Activated CD4-positive, alpha-beta T cell treated with anti-CD3 and anti-CD28 coated beads, Interleukin-2, amount 50 U/mL, for 16 hours (primary cell): ENCODE data around the gene MAT1A.

Source experiments
- DNase-seq: peaks from one replicate; pipeline ENCODE4 v3.0.0-alpha.2; 2020

Gene MAT1A

DNA sequence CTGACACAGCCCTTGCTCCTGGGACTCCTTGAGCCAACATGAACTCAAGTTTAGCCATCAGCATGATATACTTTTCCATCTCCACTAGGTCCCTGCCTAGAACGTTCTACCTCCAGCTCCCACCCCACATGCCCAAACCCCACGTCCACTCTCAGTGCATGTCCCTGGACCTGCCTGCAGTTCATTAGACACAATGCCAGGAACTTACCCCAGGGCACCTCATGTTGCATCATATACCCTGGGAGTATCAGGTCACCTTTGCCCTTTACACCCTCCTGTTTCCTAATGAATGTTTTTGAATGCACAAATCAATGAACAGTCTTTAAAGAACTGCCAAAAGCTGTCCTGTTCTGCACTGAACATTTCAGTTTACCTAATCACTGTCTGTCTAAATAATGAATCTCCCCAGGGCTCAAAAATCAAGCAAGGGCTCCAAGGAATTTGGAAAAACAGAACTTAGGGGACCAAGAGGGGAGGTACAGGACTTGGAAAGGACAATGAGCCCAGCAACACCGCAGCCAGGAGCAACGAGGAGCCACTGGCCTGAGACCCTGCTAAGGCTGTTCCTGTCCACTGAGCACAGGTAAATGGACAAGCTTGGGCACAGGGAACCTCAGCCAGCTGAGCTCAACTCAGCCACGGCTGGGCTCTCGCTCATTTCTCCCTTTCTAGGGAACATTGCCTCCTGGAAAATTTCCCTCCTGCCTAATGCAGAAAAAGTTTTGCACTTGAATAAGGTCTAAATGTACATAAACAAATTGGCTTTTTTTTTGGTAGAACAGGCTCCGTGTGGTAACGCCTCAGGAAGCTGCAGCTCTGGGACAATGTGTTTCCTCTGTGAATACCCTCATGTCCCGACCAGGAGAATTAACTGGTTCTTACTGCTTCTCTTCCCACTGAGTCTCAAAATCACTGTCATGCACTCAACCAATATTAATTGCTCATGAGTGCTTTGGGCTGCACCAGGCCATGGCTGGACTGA is 7.4 kb downstream of the MAT1A start:
- DNase-seq: no peak

- DNase-seq: no peak
These were observed 8.2 kb downstream of the MAT1A start for GRCh38 chr10:80281292-80281691.

GRCh38 chr10:80280071-80280800 is 9.2 kb downstream of the MAT1A start:
- no peak for DNase-seq

DNA sequence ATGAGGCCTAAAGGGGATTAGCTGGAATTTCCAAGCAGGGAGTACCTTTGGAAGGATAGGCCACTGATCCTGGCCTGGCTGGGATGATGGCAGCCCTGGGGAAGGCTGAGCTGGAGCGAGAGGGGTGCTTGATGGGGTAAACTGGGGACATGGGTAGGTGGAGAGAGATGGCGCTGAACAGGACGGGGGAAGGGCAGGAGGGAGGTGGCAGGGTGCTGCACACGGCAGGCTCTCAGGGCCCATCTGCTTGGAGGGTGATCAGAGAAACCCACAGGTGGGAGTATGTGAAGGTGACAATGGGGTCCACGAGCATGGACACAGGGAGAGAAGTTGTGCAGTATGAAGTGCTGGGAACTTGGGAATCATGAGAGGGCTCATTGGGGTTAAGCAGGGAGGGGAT is 10.3 kb downstream of the MAT1A start:
- DNase-seq: no peak

DNA sequence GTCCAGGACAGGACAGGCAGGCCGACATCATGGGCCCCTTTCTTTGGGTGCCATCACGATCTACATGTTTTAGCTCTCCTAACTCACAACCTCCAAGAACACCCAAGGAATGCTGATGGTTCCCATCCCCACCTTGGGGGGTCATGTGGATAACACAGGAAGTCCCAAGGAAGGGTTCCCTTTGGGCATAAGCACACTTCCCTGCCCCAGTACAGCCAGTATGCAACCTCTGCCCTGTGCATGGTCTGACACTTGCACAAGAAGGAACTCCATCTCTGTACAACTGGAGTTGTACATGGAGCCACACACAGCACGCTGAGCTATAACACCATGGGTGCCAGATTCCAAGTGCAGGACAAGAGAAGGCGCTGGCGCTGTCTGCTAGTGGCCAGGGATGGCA is 11.0 kb downstream of the MAT1A start:
- no peak for DNase-seq

- no peak for DNase-seq
These were observed 11.7 kb downstream of the MAT1A start for GRCh38 chr10:80277567-80278250.

GRCh38 chr10:80277016-80277415 is 12.4 kb downstream of the MAT1A start:
- no peak for DNase-seq

GRCh38 chr10:80276335-80276734 is 13.1 kb downstream of the MAT1A start:
- no peak for DNase-seq

- no peak for DNase-seq
These were observed 13.7 kb downstream of the MAT1A start for GRCh38 chr10:80275756-80276155.

GRCh38 chr10:80275135-80275498 is 14.3 kb downstream of the MAT1A start:
- DNase-seq: no peak

- no peak for DNase-seq
These were observed 14.9 kb downstream of the MAT1A start for GRCh38 chr10:80274396-80275134.

DNA sequence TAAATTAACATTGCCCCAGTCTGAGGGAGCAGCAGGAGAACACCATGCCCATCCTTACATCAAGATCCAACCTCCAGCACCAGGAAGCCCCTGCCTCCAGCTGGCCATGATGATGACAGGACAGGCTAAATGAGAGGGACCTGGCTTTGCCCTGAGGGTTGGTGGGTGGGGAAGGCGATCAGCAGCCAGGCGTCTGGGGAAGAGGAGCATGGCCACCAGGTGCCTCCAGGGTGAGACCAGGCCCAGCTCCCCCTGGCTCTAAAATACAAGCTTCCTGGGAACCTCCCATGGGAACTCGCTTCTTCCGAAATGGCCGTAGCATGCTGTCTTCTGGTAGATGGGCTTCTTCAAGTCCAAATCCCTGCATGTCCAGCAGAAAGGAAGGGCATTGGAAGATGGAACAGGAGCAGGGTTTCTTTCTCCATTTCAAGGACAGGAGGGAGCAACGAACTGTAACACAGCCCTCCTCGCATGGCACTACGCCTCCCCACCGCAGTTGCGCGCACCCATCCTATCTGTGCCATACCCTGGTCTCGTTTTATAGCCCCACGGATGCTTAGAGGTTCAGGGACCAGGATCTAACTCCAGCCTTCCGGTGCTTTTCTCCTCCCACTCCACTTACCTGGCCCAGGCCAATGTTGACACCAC is 15.8 kb downstream of the MAT1A start:
- no peak for DNase-seq

DNA sequence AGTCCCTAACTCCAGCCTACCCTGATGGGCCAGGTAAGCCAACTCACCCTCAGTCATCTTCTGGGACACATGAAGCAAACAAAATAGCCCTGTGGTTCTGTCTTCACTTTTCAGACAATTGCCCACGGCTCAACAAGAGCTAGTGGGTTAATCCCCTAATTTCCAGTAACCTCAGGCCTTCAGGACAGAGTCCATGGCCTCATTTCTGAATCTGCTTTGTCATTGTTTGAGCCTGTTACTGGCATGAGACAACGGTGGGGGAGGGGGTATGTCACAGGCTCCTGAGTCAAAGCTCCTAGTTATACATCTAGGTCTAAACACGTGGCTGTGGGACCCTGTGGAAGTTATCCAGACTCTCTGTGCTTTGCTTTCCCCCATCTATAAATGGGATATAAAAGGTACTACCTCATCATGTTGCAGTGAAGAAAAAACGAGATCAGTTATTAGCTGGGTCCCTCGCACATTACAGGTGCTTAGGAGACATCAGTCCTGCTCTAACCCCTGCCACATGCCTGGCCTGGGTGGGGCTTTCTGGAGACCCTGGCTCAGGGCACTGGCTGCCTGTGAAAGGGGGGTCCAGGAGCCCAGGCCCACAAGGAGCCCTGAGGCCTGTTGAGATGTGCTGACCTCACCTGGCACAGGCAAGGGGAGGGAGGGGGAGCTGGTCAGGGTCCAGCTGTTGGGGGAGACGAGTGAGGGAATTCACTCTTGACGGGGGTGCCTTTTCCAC is 16.5 kb downstream of the MAT1A start:
- no peak for DNase-seq

DNA sequence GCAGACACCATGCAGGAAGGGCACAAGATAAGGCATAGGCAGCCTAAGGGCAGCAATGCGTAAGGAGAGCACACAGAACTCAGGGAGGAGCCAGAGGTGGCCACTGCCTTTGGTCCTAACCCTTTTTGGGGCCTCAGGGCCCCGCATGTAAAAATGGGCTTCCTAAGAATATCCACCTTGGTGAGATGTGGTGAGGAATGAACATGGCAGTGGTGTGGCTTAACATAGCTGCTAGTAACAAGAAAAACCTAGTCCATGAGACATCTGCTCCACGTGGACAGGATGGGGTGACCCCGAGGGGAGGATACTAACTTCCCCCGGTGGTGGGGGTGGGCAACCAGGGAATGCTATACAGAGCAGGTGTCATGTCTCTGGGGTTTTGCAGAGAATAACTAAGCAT is 18.0 kb downstream of the MAT1A start:
- DNase-seq: no peak

- DNase-seq: no peak
These were observed 18.6 kb downstream of the MAT1A start for GRCh38 chr10:80270887-80271286.

DNA sequence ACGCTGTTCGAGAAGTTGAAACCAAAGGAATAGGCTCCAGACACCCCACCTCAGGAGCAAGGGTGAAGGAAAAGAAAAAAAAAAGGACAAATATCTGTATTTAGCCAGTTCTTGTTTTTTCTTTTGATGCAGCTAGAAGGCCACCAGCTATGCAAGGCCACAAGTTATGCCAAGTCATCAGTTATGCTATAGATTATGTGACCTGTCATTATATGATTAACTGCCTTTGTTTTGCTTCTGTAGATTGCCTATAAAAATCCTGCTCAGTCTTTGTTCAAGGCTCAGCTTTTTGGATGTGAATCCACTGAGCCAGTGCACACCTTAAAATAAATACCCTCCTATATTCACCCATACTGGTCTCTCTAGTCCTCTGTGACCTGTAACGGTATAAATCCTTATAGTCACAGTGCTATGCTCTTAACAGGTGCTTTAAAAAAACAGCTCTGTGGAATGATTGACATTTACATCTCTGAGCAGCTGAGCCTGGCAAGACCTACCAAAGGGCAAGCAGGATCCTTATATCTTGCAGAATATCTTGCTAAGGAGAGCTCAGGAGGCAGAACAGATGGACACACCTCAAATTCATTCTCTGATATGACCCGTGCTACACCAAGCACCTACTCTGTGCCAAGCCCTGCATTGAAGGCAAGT is 20.4 kb downstream of the MAT1A start:
- DNase-seq: no peak

DNA sequence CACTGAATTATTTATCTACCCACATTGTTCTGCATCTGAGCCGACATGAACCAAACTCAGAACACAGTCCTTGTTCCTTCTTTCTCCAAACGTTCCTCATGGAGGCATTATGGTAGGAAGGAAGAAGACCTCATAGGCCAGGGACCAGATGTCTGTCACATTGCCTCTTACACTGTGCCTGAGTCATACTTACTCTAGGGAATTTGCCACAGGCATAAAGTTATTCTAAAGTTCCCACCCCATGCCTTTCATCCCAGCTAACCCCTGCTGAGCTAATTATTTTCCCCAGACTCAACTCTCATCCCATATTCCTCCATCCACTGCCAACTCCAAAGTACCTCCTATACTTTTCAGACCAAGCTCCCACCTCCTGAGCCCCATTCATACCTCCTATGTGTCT is 21.2 kb downstream of the MAT1A start:
- no peak for DNase-seq

- no peak for DNase-seq
These were observed 23.0 kb downstream of the MAT1A start for GRCh38 chr10:80266513-80266863.

DNA sequence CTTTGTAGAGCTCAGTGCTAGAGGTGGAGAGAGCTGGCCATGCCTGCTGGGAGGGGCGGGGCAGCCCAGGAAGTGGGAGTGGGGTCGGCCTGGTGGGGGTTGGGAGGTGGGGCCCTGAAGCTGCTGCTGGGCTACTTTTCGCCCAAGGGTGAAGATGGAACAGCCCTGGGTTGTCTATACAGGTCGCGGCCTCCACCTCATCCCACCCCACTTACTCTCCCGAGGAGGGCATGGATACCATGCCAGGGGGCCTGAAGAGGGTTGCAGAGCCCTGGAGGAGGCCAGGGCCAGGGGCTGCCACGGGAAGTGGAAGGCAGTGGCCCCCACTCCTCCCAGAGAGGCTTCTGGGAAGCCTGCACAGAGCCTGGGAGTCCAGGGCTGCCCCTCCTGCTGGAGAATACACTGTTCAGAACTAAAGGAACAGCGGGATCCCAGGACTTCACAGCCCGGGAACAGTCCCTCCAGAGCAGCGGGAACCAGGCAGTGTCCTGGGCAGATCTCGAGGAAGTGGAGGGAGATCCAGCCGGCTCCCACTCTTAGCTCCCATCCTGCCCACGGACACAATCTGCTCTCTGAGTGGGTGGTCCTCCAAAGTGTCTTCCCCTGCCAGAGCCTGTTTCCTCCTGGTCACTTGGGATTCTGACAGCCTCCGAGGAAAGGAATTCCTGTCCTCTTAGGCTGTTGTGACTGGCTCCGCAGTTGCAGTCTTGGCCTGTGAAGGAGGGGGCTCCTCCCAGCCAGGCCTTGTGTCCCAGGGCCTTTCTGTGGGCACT is 23.5 kb downstream of the MAT1A start:
- no peak for DNase-seq
